ENCODE results near the gene KCNJ15.

The KCNJ15 gene

DNA sequence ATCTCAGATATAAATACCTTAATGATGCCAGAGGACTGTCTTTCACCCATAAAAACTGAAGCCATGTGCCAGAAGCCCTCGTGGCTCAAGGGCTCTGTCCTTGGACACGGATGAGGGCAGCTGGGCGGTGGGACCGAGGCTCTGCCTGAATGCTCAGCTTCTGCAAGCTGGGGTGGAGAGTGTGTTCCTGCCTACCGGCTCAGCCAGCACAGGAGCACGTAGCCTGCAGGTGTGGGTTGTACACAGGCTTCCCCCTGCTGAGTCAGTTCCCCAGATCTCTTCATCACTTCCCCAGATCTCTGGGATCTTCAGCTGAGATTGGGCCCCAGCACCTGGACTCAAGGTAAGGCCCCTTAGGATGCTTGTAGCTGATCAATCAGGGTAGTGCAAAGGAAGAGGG, 15.4 kb downstream of the KCNJ15 start:
- Mint-ChIP-seq H3K9me3 (ENCODE audit: low read depth) (no peaks in the 10 kb centered on the region), H3K27ac (no peak overlapping the region), H3K36me3 (no peaks in the 10 kb centered on the region), H3K4me1 (ENCODE audit: low read depth) (no peaks in the 10 kb centered on the region), H3K4me3 (no peak overlapping the region), H3K27me3 (no peaks in the 10 kb centered on the region)

DNA sequence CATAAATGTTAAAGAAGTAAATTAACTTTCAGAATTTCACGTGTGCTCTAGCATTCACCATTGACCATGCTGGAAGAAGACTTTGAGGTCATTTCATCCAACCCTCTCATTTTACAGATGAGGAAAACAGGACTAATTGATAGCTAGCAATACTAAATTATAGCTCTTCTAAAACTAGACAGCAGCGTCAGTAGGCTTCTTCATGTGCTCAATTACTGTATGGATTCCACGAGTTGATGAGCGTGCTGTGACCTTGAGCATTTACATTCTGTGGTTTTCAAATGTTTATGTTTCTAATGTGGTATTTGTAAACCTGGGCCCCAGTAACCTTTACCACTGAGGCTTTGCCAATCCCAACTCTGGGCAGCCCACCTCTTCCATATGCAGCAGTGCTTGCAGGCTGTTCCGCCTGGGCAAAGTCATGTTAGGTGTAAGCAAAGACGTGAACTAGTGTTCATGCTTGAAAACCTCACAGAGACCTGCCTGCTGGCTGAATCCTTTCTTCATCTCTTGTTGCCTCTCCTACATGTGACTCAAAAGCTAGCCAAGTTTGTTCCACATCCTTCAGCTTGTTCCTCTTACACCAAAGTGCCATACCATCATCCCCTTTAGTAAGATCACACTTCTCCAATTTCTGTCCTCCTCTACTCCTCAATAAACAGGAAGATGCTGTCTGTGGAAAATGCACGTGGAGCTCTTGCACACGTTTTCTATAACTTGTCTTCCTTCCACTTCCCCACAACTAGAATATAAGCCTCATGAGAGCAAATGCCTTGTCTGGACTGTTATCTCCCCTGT, 17.2 kb downstream of the KCNJ15 start:
- no peak overlapping the region for H3K4me3 Mint-ChIP-seq
- H3K27me3 Mint-ChIP-seq, result peaks cover 4% of the 10 kb centered on the region
- H3K27ac Mint-ChIP-seq, result no peak overlapping the region
- H3K9me3 Mint-ChIP-seq (ENCODE audit: low read depth), result no peaks in the 10 kb centered on the region
- no peaks in the 10 kb centered on the region for H3K4me1 Mint-ChIP-seq (ENCODE audit: low read depth)
- H3K36me3 Mint-ChIP-seq, result no peaks in the 10 kb centered on the region

DNA sequence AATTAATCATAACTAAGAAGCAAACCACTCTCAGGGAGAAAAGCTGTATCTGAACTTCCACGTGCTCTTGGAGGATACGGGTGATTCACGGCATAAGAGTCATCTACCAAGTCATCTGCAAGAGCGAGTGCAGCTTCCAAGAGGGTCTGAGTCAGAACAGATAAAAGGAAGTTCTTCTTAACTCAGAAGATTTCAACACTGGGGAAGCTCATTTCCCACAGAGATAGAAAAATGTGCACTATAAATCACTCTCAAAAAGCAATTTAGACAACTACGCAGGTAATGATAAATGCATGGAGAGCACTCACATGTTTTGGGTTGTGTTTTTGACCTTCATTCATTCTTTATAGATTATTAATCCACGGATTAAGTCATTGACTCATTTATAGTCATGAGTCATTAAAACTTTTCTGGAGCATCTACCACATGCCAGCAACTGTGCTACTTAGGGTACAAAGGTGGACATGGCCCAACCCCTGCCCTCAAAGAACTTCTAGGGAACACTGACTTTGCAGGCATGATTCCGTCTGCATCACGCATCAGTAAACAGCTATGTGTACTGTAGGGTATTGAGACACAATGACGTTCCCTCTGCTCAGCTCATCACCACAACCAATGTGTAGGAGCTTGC, 20.8 kb downstream of the KCNJ15 start:
- Mint-ChIP-seq H3K9me3 (ENCODE audit: low read depth) (no peaks in the 10 kb centered on the region), H3K36me3 (no peaks in the 10 kb centered on the region), H3K27ac (no peak overlapping the region), H3K4me1 (ENCODE audit: low read depth) (no peaks in the 10 kb centered on the region), H3K27me3 (peaks cover 4% of the 10 kb centered on the region), H3K4me3 (no peak overlapping the region)

DNA sequence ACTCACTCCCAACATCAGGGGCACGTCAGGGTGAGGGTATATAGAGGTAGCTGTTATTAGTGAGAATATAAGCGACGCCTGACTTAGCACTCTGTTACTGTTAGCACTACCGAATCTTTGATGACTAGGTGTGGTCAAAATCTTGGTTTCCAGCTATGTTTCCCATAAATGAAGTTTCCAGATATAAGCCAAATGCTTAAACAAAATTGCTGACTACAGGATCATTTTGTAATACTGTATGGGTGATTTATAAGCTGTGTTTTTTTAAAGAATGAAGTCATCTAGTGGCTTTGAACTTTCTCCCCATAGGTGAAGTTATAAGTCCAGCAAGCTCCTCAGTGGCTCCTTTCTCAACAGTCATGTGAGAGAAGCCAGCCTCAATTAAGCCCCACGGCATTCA, 23.7 kb downstream of the KCNJ15 start:
- peaks cover 8% of the 10 kb centered on the region for H3K27me3 Mint-ChIP-seq
- no peaks in the 10 kb centered on the region for H3K36me3 Mint-ChIP-seq
- no peaks in the 10 kb centered on the region for H3K4me1 Mint-ChIP-seq (ENCODE audit: low read depth)
- no peak overlapping the region for H3K4me3 Mint-ChIP-seq
- no peaks in the 10 kb centered on the region for H3K9me3 Mint-ChIP-seq (ENCODE audit: low read depth)
- no peak overlapping the region for H3K27ac Mint-ChIP-seq

DNA sequence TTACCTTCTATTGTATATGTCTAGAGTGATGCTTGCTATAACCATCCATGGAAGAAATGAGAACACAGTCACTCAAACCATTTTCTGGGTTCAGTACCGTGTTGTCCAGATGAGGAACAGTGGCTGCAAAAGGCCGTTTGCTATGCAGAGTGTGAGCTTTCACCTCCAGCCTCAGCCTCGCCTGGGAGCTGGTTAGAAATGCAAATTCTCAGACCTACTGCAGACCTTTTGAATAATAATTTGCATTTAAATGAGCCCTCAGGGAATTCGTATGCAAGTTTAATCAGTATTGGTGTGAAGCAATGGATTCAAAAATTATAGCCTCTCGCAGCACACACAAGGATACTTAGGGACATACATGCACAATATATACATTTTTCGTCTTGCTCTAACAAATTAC, 24.1 kb downstream of the KCNJ15 start:
- H3K4me1 Mint-ChIP-seq (ENCODE audit: low read depth), result no peaks in the 10 kb centered on the region
- no peaks in the 10 kb centered on the region for H3K36me3 Mint-ChIP-seq
- no peak overlapping the region for H3K27ac Mint-ChIP-seq
- no peak overlapping the region for H3K4me3 Mint-ChIP-seq
- H3K9me3 Mint-ChIP-seq (ENCODE audit: low read depth), result no peaks in the 10 kb centered on the region
- H3K27me3 Mint-ChIP-seq, result peaks cover 8% of the 10 kb centered on the region

DNA sequence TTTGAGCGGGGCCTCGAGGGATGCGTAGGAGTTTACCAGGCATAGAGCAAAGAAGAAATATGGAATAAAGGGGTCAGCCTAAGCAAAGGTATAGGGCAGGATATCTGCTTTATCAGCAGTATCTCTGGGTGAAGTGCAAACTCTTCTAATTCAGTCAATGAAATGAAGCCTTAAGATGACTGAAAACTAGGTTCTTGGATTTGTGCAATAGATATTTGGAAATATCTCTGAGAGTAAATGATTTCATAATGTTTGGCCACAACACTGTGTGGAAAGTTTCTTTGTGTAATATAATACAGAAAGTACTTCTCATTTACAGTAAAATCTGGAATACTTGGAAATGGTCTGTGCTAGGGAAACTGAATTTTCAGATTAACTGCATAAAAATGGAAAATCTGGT, 26.1 kb downstream of the KCNJ15 start:
- Mint-ChIP-seq H3K27ac (no peak overlapping the region), H3K9me3 (ENCODE audit: low read depth) (no peaks in the 10 kb centered on the region), H3K4me3 (no peak overlapping the region), H3K36me3 (no peaks in the 10 kb centered on the region), H3K4me1 (ENCODE audit: low read depth) (no peaks in the 10 kb centered on the region), H3K27me3 (peaks cover 8% of the 10 kb centered on the region)

DNA sequence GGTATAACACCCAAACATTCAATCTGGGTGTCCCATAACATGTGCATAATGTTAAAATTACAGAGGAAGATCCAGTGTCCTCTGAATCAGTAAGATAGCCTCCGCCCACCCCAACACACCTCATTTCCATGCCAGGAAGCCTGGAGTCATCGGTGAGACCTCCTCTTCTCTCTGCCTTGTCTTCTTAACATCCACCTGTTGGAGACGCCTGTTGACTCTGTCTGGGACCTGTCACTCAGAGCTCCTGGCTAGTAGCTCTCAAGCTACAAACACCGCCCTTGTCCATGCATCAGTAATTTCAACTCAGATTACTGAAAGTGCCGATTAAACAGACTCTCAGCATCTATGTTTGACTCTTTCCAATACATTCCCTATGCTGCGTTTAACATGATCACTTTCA, 27.4 kb downstream of the KCNJ15 start:
- H3K4me1 Mint-ChIP-seq (ENCODE audit: low read depth), result no peaks in the 10 kb centered on the region
- no peaks in the 10 kb centered on the region for H3K36me3 Mint-ChIP-seq
- H3K27ac Mint-ChIP-seq, result no peak overlapping the region
- H3K4me3 Mint-ChIP-seq, result no peak overlapping the region
- H3K27me3 Mint-ChIP-seq, result peaks cover 6% of the 10 kb centered on the region
- no peaks in the 10 kb centered on the region for H3K9me3 Mint-ChIP-seq (ENCODE audit: low read depth)

DNA sequence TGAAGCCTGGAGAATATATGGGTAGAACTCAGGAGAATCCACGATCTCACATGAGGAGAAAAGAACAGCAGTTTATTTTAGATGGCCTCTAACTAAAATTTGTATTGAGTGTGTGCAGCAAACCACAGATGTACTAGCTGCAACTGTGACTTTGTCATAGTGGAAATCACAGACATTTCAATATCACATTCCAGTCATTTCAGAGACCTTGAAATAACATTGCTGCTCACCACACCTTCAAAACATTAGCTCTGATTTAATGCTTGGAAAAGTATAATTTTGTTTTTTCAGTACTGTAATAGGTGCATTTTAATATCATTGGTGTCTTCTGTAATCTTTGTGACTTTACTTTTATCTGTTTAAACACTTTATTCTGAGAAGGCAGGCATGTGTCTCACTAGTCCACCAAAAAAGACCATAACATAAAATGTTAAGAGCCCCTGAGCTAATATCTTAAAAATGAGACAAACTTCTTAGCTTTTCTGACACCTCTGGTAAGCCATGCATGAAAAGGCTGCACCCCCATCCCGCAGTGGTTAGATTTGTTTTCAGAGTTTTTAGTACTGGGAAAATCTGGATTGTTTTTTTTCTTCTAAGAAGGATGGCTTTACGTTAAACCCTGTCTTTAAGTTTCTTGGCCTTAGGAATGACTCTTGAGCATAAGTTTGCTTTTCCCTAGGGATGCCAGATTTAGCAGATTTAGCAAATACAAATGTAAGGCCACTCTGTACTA, 30.1 kb downstream of the KCNJ15 start:
- peaks cover 8% of the 10 kb centered on the region for H3K27me3 Mint-ChIP-seq
- H3K9me3 Mint-ChIP-seq (ENCODE audit: low read depth), result no peaks in the 10 kb centered on the region
- H3K36me3 Mint-ChIP-seq, result no peaks in the 10 kb centered on the region
- H3K27ac Mint-ChIP-seq, result no peak overlapping the region
- H3K4me1 Mint-ChIP-seq (ENCODE audit: low read depth), result no peaks in the 10 kb centered on the region
- no peak overlapping the region for H3K4me3 Mint-ChIP-seq

DNA sequence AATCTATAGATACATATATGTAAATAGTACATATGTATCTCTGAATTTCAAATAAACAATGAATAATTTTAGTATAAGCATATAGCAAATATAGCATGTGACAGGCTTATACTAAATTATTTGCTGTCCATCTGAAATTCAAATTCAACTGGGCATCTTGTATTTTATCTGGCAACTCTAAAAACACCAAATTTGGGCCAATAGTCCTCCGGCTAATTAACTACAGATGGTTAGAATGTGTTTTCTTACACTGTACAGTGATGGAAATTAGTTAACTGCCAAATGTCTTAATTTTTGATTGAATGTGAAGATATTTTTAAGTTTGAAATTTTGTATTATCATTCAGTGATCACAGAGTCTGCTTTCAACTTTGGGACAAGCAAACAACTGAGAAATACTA, 30.7 kb downstream of the KCNJ15 start:
- Mint-ChIP-seq H3K27me3 (peaks cover 8% of the 10 kb centered on the region), H3K4me3 (no peak overlapping the region), H3K27ac (no peak overlapping the region), H3K4me1 (ENCODE audit: low read depth) (no peaks in the 10 kb centered on the region), H3K36me3 (no peaks in the 10 kb centered on the region), H3K9me3 (ENCODE audit: low read depth) (no peaks in the 10 kb centered on the region)

DNA sequence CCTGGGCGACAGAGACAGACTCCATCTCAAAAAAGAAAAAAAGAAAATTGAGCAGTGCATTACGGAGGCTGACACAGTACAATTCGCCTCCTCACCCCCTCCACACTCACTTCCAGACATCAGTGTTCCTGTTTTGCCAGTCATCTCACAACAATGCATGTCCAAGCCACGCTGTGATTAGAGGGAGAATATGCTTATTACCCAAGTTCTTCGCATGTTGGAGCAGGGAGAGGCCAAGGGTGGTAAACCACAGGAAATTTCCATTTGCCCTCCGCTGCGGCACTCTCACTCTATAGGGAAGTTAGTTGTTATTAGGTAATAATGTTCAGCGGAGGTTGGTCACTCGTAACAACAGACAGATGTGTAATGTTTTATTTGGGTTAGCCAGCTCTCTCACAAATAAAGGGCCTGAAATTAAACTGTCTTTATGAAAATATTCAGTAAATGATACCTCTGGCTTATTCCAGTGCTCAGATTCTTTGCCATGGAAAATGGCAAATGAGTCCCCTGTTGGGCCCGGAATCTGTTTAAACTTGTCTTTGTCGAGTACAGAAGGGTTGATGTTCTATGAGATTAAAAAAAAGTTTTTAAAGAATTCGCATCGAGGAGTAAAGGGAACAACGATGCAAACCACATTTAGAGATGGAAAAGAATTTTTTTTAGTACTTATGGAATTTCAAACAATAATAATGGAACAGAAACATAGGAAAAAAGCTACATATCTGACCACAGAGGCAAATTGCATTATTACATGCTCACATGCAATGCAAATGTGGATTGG, 33.1 kb downstream of the KCNJ15 start:
- no peaks in the 10 kb centered on the region for H3K9me3 Mint-ChIP-seq (ENCODE audit: low read depth)
- H3K4me3 Mint-ChIP-seq, result no peak overlapping the region
- peaks cover 2% of the 10 kb centered on the region for H3K4me1 Mint-ChIP-seq (ENCODE audit: low read depth)
- H3K27ac Mint-ChIP-seq, result no peak overlapping the region
- peaks cover 3% of the 10 kb centered on the region for H3K27me3 Mint-ChIP-seq
- H3K36me3 Mint-ChIP-seq, result no peaks in the 10 kb centered on the region

DNA sequence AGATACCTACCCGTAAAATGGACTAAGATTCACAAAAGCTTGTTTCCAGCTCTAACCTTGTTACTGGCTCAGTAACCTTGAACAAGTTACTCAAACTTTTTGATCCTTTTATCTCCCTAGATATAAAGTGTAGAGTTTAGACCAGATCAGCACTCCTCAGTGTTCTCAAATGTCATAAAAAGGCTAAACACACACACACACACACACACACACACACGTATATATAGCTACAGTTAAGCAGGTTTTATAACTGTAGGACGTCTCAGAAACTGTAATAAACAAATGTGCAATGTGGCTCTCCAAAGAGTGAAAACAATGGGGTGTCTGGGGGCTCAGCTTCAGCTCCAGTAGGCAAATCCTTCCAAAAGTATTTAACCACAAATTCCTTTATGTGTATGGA, 34.0 kb downstream of the KCNJ15 start:
- no peak overlapping the region for H3K4me3 Mint-ChIP-seq
- peaks cover 3% of the 10 kb centered on the region for H3K27me3 Mint-ChIP-seq
- H3K36me3 Mint-ChIP-seq, result no peaks in the 10 kb centered on the region
- H3K9me3 Mint-ChIP-seq (ENCODE audit: low read depth), result no peaks in the 10 kb centered on the region
- H3K4me1 Mint-ChIP-seq (ENCODE audit: low read depth), result peaks cover 3% of the 10 kb centered on the region
- no peak overlapping the region for H3K27ac Mint-ChIP-seq

DNA sequence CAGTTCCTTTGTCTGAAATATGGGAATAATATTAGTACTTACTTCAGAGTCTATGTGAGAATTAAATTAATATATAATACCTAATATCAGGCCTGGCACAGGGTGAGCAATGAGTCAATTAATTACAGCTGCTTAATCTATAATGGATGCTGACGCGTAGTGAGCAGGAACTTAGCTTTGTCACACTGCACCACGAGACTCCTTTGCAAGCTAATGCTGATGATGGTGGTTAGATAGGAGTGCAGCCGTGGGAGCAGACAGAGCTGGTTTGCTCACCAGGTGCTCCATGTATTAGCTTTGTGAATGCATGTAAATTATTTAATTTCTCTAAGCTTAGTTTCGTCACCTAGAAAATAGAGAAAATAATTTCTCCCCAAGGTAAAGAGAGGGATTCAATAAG, 35.1 kb downstream of the KCNJ15 start:
- Mint-ChIP-seq H3K27ac (no peak overlapping the region), H3K4me1 (ENCODE audit: low read depth) (peaks cover 3% of the 10 kb centered on the region), H3K27me3 (peaks cover 3% of the 10 kb centered on the region), H3K4me3 (no peak overlapping the region), H3K9me3 (ENCODE audit: low read depth) (no peaks in the 10 kb centered on the region), H3K36me3 (no peaks in the 10 kb centered on the region)

DNA sequence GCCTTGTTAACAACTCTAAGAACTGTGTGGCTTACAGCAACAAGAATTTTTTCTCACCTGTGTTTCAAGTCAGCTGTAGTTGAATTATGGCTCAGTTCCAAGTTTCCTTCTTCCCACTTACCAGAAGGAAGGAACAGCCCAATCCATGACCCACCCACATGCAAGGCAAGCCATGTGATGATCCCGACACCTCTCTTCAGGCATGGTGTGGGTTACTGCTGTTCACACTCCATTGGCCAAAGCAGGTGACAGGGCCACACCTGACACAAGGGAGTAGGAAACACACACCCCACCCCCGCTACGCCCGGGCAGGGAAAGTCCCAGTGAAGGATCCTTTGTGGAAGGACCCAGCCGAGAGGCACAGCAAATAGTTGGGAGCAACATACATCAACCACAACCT, 36.3 kb downstream of the KCNJ15 start:
- Mint-ChIP-seq H3K27me3 (peaks cover 3% of the 10 kb centered on the region), H3K9me3 (ENCODE audit: low read depth) (no peaks in the 10 kb centered on the region), H3K27ac (no peak overlapping the region), H3K4me1 (ENCODE audit: low read depth) (peaks cover 3% of the 10 kb centered on the region), H3K4me3 (no peak overlapping the region), H3K36me3 (no peaks in the 10 kb centered on the region)

DNA sequence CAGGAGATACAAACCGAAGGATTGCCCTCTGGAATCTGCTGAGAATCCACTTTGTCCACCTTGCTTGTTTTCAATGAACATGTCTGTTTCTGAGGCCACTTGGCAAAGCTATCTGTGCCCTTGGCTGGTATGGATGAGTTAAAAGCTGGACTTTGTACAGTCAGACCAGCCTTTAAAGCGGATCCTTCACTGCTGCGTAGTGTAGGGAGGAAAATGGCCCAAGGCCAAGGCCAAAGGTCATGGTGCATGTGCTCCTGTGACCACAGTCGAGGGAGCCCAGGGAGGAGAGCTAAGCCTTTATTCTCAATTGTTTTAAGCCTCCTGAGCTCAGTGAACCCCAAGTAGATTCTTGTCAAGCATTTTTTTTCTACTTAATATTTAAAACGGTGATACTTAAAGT, 37.0 kb downstream of the KCNJ15 start:
- Mint-ChIP-seq H3K4me1 (ENCODE audit: low read depth) (peaks cover 3% of the 10 kb centered on the region), H3K36me3 (no peaks in the 10 kb centered on the region), H3K27ac (no peak overlapping the region), H3K9me3 (ENCODE audit: low read depth) (no peaks in the 10 kb centered on the region), H3K27me3 (peaks cover 3% of the 10 kb centered on the region), H3K4me3 (no peak overlapping the region)

DNA sequence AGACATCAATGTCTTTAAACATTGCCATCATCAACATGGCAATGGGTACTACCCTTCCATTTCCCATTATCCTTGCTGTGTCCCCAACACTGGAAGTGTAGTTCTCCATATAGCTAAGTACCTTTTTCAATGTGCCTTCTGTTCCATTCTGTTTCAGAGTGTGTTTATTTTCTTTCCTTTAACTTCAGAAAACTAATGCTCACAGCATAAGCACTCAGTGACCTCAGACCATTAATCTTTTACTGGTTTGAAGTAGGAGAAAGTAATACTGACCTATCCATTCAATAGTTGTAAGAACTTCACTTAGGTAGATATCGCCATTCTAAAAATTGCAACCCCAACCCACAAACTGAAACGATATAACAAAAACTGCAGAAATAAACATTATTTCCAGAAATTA, 37.8 kb downstream of the KCNJ15 start:
- peaks cover 3% of the 10 kb centered on the region for H3K4me1 Mint-ChIP-seq (ENCODE audit: low read depth)
- peaks cover 1% of the 10 kb centered on the region for H3K27me3 Mint-ChIP-seq
- H3K27ac Mint-ChIP-seq, result no peak overlapping the region

More for the DNA sequence above, 37.8 kb downstream of the KCNJ15 start:
- no peaks in the 10 kb centered on the region for H3K9me3 Mint-ChIP-seq (ENCODE audit: low read depth)
- H3K36me3 Mint-ChIP-seq, result no peaks in the 10 kb centered on the region
- H3K4me3 Mint-ChIP-seq, result no peak overlapping the region

All from activated naive CD8-positive, alpha-beta T cell (primary cell).